ENCODE results near the gene CCDC47.

Gene CCDC47

GRCh38 chr17:63706336-63707082, 66.9 kb downstream of the CCDC47 start:
- TF ChIP-seq CTCF (IDR thresholded peaks at IDR 0.05; ENCODE audit: extremely low read depth, missing control alignments): no peak

GRCh38 chr17:63705657-63706056, 67.7 kb downstream of the CCDC47 start:
- TF ChIP-seq CTCF (IDR thresholded peaks at IDR 0.05; ENCODE audit: extremely low read depth, missing control alignments): no peak
- DNase-seq (ENCODE audit: low spot score): no peak

More at GRCh38 chr17:63706336-63707082, 66.9 kb downstream of the CCDC47 start:
- no peak for DNase-seq (ENCODE audit: low spot score)

- no peak for DNase-seq (ENCODE audit: low spot score)
- TF ChIP-seq CTCF (IDR thresholded peaks at IDR 0.05; ENCODE audit: extremely low read depth, missing control alignments): no peak
Measured at GRCh38 chr17:63704836-63705235, 68.6 kb downstream of the CCDC47 start.

- no peak for DNase-seq (ENCODE audit: low spot score)
- TF ChIP-seq CTCF (IDR thresholded peaks at IDR 0.05; ENCODE audit: extremely low read depth, missing control alignments): no peak
Measured at GRCh38 chr17:63704259-63704576, 69.2 kb downstream of the CCDC47 start.

GRCh38 chr17:63703556-63704258, 69.7 kb downstream of the CCDC47 start:
- no peak for TF ChIP-seq CTCF (IDR thresholded peaks at IDR 0.05; ENCODE audit: extremely low read depth, missing control alignments)
- no peak for DNase-seq (ENCODE audit: low spot score)

GRCh38 chr17:63703029-63703428, 70.4 kb downstream of the CCDC47 start:
- no peak for TF ChIP-seq CTCF (IDR thresholded peaks at IDR 0.05; ENCODE audit: extremely low read depth, missing control alignments)
- DNase-seq (ENCODE audit: low spot score): no peak

- no peak for TF ChIP-seq CTCF (IDR thresholded peaks at IDR 0.05; ENCODE audit: extremely low read depth, missing control alignments)
Measured at GRCh38 chr17:63702721-63703015, 70.7 kb downstream of the CCDC47 start.

More at GRCh38 chr17:63702721-63703015, 70.7 kb downstream of the CCDC47 start:
- no peak for DNase-seq (ENCODE audit: low spot score)
